Osteoblast (primary cell): ENCODE measurements around the gene HTT-AS. TPM values are rescaled to one million over a fixed set of nuclear protein-coding genes. Genes with fewer than 3 reads are reported as not detected.

Experiments used
- DNase-seq: peaks from one replicate; pipeline ENCODE4 v3.0.0; 2011; ENCODE audit warnings: low spot score, mixed read lengths; ENCODE audit not compliant: insufficient read length; ENCODE audit errors: missing footprints
- H2AFZ ChIP-seq: 2 replicates; pipeline ENCODE4 v1.6.0; 2011; ENCODE audit warnings: mild to moderate bottlenecking, low read length
- H3K27ac ChIP-seq: 2 replicates; pipeline ENCODE4 v1.5.1; 2011; ENCODE audit warnings: mild to moderate bottlenecking, low read depth, low read length, moderate library complexity
- H3K27me3 ChIP-seq: 2 replicates; pipeline ENCODE4 v1.6.0; 2012; ENCODE audit warnings: mild to moderate bottlenecking, control low read depth, inconsistent platforms, low read length, moderate library complexity; ENCODE audit not compliant: insufficient read depth
- H3K36me3 ChIP-seq: 2 replicates; pipeline ENCODE4 v1.5.1; 2011; ENCODE audit warnings: mild to moderate bottlenecking, low read length, control low read depth, moderate library complexity; ENCODE audit not compliant: insufficient read depth
- H3K4me1 ChIP-seq: 2 replicates; pipeline ENCODE4 v1.5.1; 2011; ENCODE audit warnings: mild to moderate bottlenecking, low read length, control low read depth, moderate library complexity; ENCODE audit not compliant: insufficient read depth
- H3K4me2 ChIP-seq: 2 replicates; pipeline ENCODE4 v1.6.0; 2011; ENCODE audit warnings: mild to moderate bottlenecking, low read length; ENCODE audit not compliant: insufficient read depth
- H3K4me3 ChIP-seq: fragments of 200-600 bp; sonication (generic); 3 replicates; pipeline ENCODE4 v1.5.1; 2012; ENCODE audit warnings: mild to moderate bottlenecking, low read length, inconsistent platforms; ENCODE audit not compliant: insufficient read depth
- H3K79me2 ChIP-seq: 2 replicates; pipeline ENCODE4 v1.6.0; 2012; ENCODE audit warnings: mild to moderate bottlenecking, low read length, control low read depth, inconsistent platforms; ENCODE audit not compliant: insufficient read depth
- H3K9me3 ChIP-seq: 2 replicates; pipeline ENCODE4 v1.5.1; 2011; ENCODE audit warnings: low read depth, low read length, control low read depth
- H4K20me1 ChIP-seq: 2 replicates; pipeline ENCODE4 v1.6.0; 2012; ENCODE audit warnings: mild to moderate bottlenecking, low read length, control low read depth; ENCODE audit not compliant: insufficient read depth
- CTCF ChIP-seq: IDR thresholded peaks from 2 replicates; pipeline ENCODE4 v1.5.1; 2011; ENCODE audit warnings: mild to moderate bottlenecking, low read depth, low read length, moderate library complexity; ENCODE audit errors: extremely low read depth
- total RNA-seq: library from RNA; depleted of rRNA; stranded (reverse); fragments of >200 nt; gene quantifications from 2 replicates; pipeline ENCODE4 v1.2.3, GENCODE V29; 2012

Gene HTT-AS
- total RNA-seq, 1 donor = not detected

GRCh38 chr4:3021627-3022026 lies 52.7 kb downstream of the HTT-AS start:
- Histone ChIP-seq H3K36me3 (no peaks in the 10 kb centered on the region), H3K4me1 (no peaks in the 10 kb centered on the region), H3K79me2 (no peaks in the 10 kb centered on the region), H4K20me1 (no peaks in the 10 kb centered on the region), H3K4me3 (no peak overlapping the region), H3K4me2 (no peak overlapping the region), H3K27me3 (no peaks in the 10 kb centered on the region), H3K9me3 (peaks cover 4% of the 10 kb centered on the region), H3K27ac (no peak overlapping the region), H2AFZ (no peak overlapping the region)
- DNase-seq = no peak
- no peak for TF ChIP-seq CTCF

- Histone ChIP-seq H3K9me3 (peaks cover 4% of the 10 kb centered on the region), H4K20me1 (no peaks in the 10 kb centered on the region), H3K4me2 (no peak overlapping the region), H3K36me3 (no peaks in the 10 kb centered on the region), H3K27ac (no peak overlapping the region), H3K4me3 (no peak overlapping the region), H2AFZ (no peak overlapping the region), H3K79me2 (no peaks in the 10 kb centered on the region), H3K27me3 (no peaks in the 10 kb centered on the region), H3K4me1 (no peaks in the 10 kb centered on the region)
- no peak for TF ChIP-seq CTCF
- DNase-seq = no peak
Measured at GRCh38 chr4:3021127-3021526, 53.2 kb downstream of the HTT-AS start.

- DNase-seq = no peak
- no peak overlapping the region for H3K4me3 ChIP-seq
- H3K27me3 ChIP-seq = no peaks in the 10 kb centered on the region
- no peak overlapping the region for H3K4me2 ChIP-seq
- peaks cover 4% of the 10 kb centered on the region for H3K9me3 ChIP-seq
- no peak overlapping the region for H3K27ac ChIP-seq
- no peaks in the 10 kb centered on the region for H3K79me2 ChIP-seq
- H3K36me3 ChIP-seq = no peaks in the 10 kb centered on the region
- TF ChIP-seq CTCF = no peak
- no peaks in the 10 kb centered on the region for H3K4me1 ChIP-seq
- H2AFZ ChIP-seq = no peak overlapping the region
- H4K20me1 ChIP-seq = no peaks in the 10 kb centered on the region
Measured at GRCh38 chr4:3019145-3019846, 55.0 kb downstream of the HTT-AS start.

GRCh38 chr4:3017504-3017903 lies 56.8 kb downstream of the HTT-AS start:
- no peaks in the 10 kb centered on the region for H3K27me3 ChIP-seq
- TF ChIP-seq CTCF = no peak
- H3K9me3 ChIP-seq = no peaks in the 10 kb centered on the region
- no peaks in the 10 kb centered on the region for H3K79me2 ChIP-seq
- no peak for DNase-seq
- no peak overlapping the region for H3K4me2 ChIP-seq
- no peaks in the 10 kb centered on the region for H4K20me1 ChIP-seq
- H3K27ac ChIP-seq = no peak overlapping the region
- H3K4me1 ChIP-seq = no peaks in the 10 kb centered on the region
- H3K4me3 ChIP-seq = no peak overlapping the region
- H3K36me3 ChIP-seq = no peaks in the 10 kb centered on the region
- H2AFZ ChIP-seq = no peak overlapping the region
